Choroid plexus epithelial cell (primary cell): ENCODE data around the gene RBM42.

ENCODE experiments used
- DNase-seq: peaks from one replicate; pipeline ENCODE4 v3.0.0-alpha.2; 2010; ENCODE audit warnings: low read depth
- H3K4me3 ChIP-seq: 2 replicates; pipeline ENCODE4 v1.5.1; 2011; ENCODE audit warnings: low read depth, mild to moderate bottlenecking, control low read depth, low read length, moderate library complexity
- CTCF ChIP-seq: conservative IDR thresholded peaks from 2 replicates; pipeline ENCODE4 v1.5.1; 2011; ENCODE audit warnings: low read depth, mild to moderate bottlenecking, control low read depth, inconsistent platforms, low read length, moderate library complexity

The RBM42 gene

GRCh38 chr19:35643255-35644205 lies 14.7 kb downstream of the RBM42 start:
- peak; percentile 82 for DNase-seq
- peak overlapping the region; percentile 68 for H3K4me3 ChIP-seq
- no peak for TF ChIP-seq CTCF

- peak; percentile 31 for TF ChIP-seq CTCF
Observed at GRCh38 chr19:35644206-35644986, 15.6 kb downstream of the RBM42 start.

GRCh38 chr19:35644987-35645679 lies 16.3 kb downstream of the RBM42 start:
- peak; percentile 60 for DNase-seq
- TF ChIP-seq CTCF, result no peak
- peak overlapping the region; percentile 68 for H3K4me3 ChIP-seq

More at GRCh38 chr19:35644206-35644986, 15.6 kb downstream of the RBM42 start:
- H3K4me3 ChIP-seq, result peak overlapping the region; percentile 68
- peak; percentile 97 for DNase-seq

- no peak overlapping the region for H3K4me3 ChIP-seq
- TF ChIP-seq CTCF, result no peak
- no peak for DNase-seq
Observed at GRCh38 chr19:35645680-35646511, 17.1 kb downstream of the RBM42 start.

GRCh38 chr19:35648017-35648961 lies 19.5 kb downstream of the RBM42 start, which contains the start of gene COX6B1:
Gene COX6B1, plus strand, starts transcription at chr19:35648323. Its CDS starts 2,921 bp downstream, at chr19:35651244.
- no peak for TF ChIP-seq CTCF
- peak within 1 kb of the TSS; percentile 94 for H3K4me3 ChIP-seq

More at GRCh38 chr19:35648017-35648961, 19.5 kb downstream of the RBM42 start, which contains the start of gene COX6B1:
- DNase-seq, result peak; percentile 98
